Liver (tissue), 3 donors: ENCODE data around the gene POLA1.

Experiments used
- GABPA ChIP-seq, 2 donors: IDR thresholded peaks in 1 of 2; conservative IDR thresholded peaks in 1 of 2; 2 replicates each; pipeline ENCODE4 v1.6.1; 2016; ENCODE audit warnings: antibody characterized with exemption in 2 of 2, mild to moderate bottlenecking in 1 of 2, moderate library complexity in 1 of 2
- NR2F2 ChIP-seq: IDR thresholded peaks from 2 replicates; pipeline ENCODE4 v1.6.1; 2016; ENCODE audit warnings: antibody characterized with exemption
- RAD21 ChIP-seq, 2 donors: IDR thresholded peaks; 2 replicates each; pipeline ENCODE4 v1.6.1; 2016; ENCODE audit warnings: antibody characterized with exemption in 2 of 2, mild to moderate bottlenecking in 2 of 2
- SP1 ChIP-seq: IDR thresholded peaks from 2 replicates; pipeline ENCODE4 v1.6.1; 2018; ENCODE audit warnings: antibody characterized with exemption, mild to moderate bottlenecking
- YY1 ChIP-seq: IDR thresholded peaks from 2 replicates; pipeline ENCODE4 v1.6.1; 2016; ENCODE audit warnings: antibody characterized with exemption, mild to moderate bottlenecking
- TF ChIP-seq, protein P1 (sequence below): fragments of 150-350 bp; IDR thresholded peaks from 2 replicates; pipeline ENCODE4 v1.5.1; 2017; ENCODE audit warnings: improper control_type of control experiment, low read depth, low read length; ENCODE audit not compliant: missing input control
- TF ChIP-seq, protein P2 (sequence below): IDR thresholded peaks from 2 replicates; pipeline ENCODE4 v1.6.1; 2016; ENCODE audit warnings: antibody characterized with exemption, mild to moderate bottlenecking
- TF ChIP-seq, protein P3 (sequence below): IDR thresholded peaks from 2 replicates; pipeline ENCODE4 v1.6.1; 2016; ENCODE audit warnings: antibody characterized with exemption
- donor health status: healthy.
- donor health status: healthy.

DNA sequence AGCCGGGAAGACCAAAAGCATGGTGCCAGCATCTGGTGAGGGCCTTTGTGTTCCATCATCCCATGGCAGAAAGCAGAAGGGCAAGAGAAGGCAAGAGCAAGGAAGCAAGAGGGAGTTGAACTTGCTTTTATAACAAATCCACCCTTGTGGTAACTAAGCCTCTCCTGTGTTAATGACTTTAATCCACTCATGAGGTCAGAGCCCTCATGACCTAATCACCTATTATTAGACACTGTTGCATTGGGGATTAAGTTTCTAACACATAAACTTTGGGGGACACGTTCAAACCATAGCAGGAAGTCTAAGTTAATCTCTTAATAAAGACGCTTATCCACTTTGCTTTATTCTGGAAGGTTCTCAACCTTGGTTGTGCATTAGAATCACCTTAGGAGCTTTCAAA, 34.1 kb upstream of the POLA1 start:
- TF ChIP-seq, protein P1, sequence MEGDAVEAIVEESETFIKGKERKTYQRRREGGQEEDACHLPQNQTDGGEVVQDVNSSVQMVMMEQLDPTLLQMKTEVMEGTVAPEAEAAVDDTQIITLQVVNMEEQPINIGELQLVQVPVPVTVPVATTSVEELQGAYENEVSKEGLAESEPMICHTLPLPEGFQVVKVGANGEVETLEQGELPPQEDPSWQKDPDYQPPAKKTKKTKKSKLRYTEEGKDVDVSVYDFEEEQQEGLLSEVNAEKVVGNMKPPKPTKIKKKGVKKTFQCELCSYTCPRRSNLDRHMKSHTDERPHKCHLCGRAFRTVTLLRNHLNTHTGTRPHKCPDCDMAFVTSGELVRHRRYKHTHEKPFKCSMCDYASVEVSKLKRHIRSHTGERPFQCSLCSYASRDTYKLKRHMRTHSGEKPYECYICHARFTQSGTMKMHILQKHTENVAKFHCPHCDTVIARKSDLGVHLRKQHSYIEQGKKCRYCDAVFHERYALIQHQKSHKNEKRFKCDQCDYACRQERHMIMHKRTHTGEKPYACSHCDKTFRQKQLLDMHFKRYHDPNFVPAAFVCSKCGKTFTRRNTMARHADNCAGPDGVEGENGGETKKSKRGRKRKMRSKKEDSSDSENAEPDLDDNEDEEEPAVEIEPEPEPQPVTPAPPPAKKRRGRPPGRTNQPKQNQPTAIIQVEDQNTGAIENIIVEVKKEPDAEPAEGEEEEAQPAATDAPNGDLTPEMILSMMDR, result no peak
- TF ChIP-seq, protein P2, sequence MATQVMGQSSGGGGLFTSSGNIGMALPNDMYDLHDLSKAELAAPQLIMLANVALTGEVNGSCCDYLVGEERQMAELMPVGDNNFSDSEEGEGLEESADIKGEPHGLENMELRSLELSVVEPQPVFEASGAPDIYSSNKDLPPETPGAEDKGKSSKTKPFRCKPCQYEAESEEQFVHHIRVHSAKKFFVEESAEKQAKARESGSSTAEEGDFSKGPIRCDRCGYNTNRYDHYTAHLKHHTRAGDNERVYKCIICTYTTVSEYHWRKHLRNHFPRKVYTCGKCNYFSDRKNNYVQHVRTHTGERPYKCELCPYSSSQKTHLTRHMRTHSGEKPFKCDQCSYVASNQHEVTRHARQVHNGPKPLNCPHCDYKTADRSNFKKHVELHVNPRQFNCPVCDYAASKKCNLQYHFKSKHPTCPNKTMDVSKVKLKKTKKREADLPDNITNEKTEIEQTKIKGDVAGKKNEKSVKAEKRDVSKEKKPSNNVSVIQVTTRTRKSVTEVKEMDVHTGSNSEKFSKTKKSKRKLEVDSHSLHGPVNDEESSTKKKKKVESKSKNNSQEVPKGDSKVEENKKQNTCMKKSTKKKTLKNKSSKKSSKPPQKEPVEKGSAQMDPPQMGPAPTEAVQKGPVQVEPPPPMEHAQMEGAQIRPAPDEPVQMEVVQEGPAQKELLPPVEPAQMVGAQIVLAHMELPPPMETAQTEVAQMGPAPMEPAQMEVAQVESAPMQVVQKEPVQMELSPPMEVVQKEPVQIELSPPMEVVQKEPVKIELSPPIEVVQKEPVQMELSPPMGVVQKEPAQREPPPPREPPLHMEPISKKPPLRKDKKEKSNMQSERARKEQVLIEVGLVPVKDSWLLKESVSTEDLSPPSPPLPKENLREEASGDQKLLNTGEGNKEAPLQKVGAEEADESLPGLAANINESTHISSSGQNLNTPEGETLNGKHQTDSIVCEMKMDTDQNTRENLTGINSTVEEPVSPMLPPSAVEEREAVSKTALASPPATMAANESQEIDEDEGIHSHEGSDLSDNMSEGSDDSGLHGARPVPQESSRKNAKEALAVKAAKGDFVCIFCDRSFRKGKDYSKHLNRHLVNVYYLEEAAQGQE, result no peak
- TF ChIP-seq GABPA (IDR thresholded peaks at IDR 0.05 in 1 of 2, conservative IDR thresholded peaks at IDR 0.05 in 1 of 2) (no peak), YY1 (no peak), RAD21 (IDR thresholded peaks at IDR 0.05) (no peak), SP1 (no peak), NR2F2 (no peak)
- TF ChIP-seq, protein P3, sequence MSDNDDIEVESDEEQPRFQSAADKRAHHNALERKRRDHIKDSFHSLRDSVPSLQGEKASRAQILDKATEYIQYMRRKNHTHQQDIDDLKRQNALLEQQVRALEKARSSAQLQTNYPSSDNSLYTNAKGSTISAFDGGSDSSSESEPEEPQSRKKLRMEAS, result no peak
